Measurements from ENCODE around the gene INO80D.
"Not testable (repeated sequence)": the region's sequence is repeated elsewhere in the genome, so short reads cannot be mapped to it uniquely, and the experiment has no call there.

INO80D gene

DNA sequence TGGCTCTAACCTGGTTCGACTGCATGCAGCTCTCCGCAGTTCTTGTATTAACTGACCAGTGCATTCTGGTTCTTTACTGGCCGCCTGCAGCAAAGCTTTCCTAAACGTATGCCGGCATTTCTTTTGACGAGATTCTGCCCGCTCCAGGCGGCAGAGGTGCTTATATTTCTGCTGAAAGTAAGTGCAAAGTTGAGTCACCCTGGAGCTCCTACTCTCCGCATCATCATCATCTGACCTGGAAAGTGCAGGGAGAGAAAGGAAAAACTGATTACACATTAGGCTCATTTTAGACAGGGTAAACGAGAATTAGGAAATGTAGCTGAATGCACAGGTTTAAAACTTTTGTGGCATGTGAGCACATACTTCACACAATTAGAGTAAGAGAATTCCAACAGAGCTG is 57.9 kb downstream of the INO80D start:
- no peak for DNase-seq

DNA sequence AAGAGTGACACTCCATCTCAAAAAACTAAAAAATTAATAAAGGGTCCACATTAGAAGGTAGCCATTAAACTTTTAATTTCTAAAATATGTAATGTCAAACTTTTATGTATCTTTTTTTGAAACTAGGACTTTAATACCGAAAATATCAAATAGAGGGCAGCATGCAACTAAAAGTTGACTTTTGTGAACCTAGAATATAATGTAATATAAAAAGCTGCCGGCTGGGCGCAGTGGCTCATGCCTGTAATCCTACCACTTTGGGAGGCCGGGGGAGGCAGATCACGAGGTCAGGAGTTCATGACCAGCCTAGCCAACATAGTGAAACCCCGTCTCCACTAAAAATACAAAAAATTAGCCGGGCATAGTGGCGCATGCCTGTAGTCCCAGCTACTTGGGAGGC is 62.8 kb downstream of the INO80D start:
- DNase-seq, result no peak

DNA sequence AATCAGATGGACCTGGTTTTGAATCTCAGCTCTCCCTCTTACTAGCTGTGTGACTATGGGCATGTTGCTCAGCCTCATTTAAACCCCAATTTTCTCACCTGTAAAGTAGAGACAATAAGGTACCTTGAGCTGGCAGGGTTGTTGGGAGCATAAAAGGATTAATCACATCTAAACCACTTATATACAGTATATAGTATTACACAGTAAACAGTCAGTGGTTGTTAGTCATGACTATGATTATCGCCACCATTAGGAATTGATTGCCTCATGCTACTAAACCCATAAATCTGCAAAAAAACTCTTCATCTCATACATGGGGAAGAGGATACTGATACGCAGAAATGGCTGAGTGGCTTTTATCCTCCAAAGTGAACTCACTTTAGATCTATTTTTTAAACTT is 65.8 kb downstream of the INO80D start:
- DNase-seq, result no peak

DNA sequence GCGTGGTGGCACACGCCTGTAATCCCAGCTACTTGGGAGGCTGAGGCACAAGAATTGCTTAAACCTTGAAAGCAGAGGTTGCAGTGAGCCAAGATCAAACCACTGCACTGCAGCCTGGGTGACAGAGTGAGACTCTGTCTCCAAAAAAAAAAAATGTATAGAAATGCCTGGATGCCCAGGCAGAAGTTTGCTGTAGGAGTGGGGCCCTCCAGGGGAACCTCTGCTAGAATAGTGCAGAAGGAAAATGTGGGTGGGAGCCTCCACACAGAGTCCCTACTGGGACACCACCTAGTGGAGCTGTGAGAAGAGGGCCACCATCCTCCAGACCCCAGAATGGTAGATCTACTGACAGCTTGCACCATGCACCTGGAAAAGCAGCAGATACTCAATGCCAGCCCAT is 70.2 kb downstream of the INO80D start:
- DNase-seq, result not testable (repeated sequence)

DNA sequence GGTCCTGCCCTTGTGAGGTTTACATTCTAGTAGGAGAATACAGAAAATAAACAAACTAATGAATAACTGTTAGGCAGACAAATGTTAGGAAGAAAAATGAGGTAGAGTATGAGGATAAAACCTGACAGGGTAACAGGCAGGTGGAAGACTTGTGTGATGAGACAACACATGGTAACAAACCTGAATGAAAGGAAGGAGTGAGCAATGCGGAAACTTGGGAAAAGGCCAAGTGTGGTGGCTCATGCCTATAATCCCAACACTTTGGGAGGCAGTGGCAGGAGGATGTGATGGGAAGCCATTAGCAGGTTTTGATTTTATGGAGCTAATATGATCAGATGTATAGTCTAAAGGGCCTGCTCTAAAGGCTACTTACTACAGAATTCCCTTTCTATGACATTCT is 74.2 kb downstream of the INO80D start:
- DNase-seq, result no peak

DNA sequence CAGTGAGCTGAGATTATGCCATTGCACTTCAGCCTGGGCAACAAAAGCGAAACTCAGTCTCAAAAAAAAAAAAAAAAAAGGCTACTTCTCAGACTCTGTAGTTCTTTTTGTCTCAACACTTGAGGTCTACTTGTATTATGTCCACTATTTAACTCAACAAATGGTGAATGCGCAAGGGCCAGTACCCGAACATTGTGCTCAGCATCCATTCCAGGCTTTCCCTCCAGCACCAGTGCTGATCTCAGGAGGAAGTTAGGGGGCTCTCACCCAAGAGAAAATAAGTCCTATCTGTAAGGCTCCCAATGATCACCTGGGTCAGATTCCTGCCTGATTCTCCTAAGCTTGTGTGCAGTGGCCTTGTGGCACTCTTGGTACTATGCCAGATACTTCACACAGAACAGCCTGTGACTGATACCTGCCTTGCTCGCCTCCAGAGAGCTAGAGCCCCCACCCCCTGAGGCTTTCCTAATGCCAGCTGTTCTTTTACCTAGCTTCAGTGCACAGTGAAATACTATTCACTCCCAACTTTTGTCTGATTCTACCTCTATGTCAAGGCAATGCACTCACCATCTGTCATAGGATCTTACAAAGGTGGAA is 74.9 kb downstream of the INO80D start:
- DNase-seq, result no peak

DNA sequence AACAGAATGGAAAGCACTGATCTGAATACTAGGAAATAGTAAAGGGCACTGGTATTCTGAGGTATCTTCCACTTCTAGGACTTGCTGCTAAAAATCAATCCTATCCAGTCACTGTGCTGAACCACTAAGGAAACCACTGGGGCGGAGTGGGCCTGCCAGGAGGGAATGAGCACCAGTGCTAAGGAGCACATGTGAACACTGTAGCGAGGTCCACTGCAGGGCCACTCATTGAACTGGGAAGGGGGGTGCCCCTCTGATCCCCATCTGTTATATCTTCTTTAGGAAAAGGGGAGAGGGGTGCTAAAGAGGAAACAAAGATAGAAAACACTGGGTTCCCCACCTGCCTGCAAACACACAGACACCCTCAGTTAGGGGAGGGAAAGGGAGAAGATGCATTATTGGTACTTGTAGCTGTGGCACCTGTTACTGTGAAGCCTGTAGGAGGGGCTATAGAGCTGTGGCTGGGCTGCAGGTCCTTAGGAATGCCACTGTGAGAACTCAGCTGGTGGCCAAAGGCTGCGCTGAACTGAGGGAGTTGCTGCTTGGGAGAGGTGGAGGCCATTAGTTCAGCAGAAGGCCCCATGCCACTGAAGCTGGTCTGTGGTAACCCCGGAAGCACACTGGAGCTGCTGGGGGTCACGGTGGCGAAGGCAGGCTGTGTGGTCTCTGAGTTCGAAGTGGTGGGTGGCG is 81.8 kb downstream of the INO80D start:
- no peak for DNase-seq

DNA sequence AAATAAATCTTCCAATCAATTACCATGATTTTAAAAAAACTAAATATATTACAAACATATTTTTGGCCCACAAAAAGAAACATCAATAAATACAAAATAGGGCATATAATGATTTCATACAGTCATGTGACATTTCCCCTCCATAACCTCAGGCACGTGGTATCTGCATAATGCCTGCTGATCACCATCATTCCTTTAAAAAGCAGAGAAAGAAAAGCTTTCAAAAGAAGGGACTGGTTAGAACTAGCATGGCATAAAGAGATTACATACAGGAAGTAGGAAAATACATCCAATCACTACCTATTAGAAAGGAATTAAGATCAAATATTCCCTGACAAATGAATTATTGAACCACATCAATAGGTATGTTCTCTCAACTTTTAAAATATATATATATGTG is 83.5 kb downstream of the INO80D start:
- DNase-seq, result no peak

DNA sequence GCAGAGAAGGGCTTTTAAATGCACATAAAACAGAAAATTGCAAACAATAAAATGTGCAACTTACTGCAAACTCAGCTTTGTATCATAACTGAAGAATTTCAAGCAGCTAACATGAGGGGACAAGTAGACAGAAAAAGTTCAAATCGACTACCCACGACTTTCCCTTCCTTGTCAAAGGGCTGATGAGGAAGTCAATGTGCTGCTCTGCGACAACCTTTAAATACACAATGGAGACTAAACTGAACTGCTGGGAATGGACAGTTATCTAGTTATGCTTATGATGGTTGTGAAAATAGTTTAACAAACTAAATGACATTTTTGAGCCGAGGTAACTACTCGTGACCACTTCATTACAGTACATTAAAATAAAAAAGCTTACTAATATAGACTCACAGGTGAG is 84.1 kb downstream of the INO80D start:
- DNase-seq, result no peak

DNA sequence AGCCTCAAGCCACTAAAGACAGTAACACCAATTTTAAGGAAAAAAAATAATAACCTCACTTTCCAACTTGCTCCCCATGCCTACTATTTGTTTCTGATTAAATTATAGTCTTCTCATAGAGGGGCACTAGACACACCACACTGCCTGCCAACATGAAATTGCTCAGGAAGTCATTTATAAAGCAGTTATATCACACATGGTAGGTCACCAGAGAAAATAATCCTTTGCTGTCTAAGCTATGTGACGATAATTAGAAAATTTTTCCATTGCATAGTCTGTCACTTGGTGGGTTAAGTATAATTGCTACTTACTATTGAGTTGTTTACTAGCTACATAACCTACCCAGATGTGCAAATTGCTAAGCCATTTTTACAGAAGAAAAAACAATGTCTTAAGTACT is 85.2 kb downstream of the INO80D start:
- no peak for DNase-seq

DNA sequence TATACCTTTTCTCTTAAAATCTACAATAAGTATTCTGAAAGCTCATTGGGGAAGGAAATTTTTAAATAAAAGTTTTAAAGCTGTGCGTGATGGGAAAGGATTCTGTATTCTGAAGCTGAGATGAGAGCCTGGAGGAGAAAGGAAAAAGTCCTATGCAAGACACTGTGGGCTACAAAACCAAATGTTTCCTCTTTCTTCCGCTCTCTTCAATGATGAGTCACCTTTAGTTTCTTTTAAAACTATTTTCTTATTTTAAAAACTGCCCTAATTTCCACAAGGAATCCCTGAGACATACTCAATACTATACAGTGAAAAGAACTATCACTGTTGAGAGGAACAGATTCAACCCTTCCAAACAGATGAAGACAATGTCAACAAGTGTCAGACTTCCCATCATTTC is 87.4 kb downstream of the INO80D start:
- DNase-seq, result no peak

DNA sequence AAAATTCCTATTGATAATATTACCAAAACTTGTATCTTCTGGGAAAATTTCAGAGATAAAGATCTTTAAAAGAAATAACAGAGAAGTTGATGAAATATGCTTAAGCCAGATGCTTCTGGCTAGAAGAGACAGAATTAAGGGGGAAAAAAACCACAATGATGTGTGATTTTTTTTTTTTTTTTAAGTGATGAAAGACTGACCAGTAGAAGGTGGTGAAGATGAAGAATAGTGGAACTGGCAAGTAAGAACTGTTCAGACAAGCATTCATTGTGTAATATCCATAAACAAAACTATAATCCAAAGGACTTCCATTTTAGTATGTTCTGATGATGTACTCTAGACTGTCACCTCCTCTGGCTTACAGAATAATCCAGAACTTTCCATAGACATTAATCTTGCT is 89.8 kb downstream of the INO80D start:
- no peak for DNase-seq

DNA sequence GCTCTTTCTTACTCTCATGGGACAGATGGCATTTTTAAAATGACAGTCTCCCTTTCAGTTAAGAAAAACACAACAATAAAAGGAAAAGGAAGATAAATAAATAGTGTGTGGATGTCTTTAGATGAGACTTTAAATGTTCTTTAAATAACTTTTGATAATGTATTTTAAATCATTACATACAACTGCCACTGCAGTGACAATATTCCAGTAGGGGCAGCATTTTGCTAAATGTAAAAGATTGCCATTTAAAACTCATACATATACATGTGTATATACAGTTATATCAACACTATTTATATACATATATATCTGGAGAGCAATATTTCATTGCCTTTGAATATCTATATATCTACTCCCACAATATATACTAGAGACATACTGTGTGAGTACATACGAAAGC is 90.7 kb downstream of the INO80D start:
- no peak for DNase-seq

DNA sequence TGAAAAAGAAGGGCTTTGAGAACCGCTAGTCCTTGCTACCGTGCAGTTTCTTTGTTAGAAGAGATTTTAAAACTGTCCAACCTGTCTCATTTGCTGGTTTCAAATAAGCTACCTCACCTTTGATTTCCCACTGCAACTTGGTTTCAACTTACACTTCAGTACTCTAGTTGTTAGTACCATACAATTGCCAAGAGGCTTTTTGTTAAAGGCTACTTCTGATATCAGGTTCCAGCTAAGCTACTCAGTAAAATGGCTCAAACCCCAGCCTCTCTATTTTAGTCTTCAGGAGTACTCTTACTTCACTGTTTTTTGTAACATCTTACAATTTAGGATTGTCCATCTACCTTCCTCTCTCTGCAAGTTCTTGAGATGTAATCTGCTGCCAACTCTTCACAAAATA is 91.6 kb downstream of the INO80D start:
- no peak for DNase-seq

DNA sequence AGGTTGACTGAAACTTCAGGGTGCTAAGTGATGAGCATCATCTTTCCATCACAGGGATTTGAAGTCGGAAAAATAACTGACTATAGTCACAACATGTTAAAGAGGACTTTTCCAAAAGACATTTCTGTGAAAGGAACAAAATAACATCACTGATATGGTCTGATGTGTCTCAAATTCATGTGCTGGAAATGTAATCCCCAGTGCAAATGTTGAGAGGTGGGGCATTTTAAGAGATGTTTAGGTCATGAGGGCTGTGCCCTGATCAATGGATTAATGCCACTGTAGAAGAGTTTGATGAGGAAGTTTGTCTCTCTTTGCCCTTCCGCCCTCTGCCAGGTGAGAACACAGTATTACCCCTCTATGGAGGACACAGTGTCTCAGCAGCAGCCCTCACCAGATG is 95.9 kb downstream of the INO80D start:
- DNase-seq, result no peak

DNA sequence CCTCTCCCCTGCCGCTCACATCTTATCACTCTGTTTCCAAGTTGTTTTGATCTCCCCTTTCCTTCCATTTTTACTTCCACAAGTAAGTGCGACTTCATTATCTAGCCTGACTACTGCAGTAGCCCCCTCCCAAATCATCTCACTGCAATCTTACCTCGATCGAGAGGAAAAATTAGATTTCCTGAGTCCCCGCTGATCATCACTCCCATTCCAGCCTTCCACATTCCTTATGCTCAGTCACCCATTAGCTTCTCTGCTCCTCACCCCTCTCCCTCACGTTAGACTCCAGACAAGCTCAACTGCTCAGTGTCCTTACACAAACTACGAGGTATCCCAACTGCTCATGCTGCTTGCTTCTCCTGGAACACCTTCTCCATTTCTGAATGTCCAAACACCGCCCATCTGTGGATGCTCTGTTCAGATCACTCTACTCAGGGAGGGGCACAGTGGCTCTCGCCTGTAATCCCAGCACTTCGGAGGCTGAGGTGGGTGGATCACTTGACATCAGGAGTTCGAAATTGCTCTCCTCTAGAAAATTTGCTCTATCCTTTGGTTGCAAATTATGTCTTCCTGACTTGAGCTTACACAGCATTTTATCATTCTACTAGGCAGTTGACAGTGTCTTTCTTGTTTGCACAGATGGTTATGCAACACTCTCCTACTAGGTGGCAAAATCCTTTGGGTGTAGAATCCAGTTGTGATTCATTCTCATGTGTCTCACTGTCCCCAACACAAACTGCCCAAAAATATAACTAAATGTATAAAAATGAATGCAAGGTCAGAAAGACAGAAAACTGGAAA is 96.5 kb downstream of the INO80D start:
- DNase-seq, result no peak

DNA sequence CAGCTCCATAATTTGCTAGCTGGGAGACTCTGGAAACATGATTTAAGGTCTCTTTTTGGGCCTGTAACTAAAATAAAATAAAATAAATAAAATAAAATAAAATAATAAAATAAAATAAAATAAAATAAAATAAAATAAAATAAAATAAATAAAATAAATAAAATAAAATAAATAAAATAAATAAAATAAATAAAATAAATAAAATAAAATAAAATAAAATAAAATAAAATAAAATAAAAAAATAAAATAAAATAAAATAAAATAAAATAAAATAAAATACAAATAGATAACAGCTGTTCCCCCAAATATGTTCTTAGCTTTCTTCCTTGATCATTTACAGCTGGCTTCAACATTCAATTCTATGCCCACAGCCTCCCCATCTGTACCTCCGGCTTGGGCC is 97.3 kb downstream of the INO80D start:
- not testable (repeated sequence) for DNase-seq

DNA sequence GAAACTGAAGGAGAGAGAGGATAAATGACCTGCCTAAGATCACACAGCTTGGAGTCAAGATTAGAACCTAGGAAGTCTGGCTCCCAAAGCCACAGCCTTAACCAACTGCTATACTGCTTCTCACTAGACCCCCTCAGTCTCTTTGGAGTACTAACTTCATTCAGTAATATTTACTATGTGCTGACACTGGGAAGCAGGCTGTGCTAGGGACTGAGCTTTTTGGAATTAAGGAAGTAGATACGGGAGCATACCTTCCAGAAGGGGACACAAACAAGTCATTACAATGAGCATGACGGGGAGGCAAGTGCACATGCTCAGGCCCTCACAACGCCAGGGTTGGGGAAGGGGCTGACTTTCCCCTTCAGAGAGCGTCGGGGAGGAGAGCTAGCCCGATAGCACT is 97.7 kb downstream of the INO80D start:
- no peak for DNase-seq

DNA sequence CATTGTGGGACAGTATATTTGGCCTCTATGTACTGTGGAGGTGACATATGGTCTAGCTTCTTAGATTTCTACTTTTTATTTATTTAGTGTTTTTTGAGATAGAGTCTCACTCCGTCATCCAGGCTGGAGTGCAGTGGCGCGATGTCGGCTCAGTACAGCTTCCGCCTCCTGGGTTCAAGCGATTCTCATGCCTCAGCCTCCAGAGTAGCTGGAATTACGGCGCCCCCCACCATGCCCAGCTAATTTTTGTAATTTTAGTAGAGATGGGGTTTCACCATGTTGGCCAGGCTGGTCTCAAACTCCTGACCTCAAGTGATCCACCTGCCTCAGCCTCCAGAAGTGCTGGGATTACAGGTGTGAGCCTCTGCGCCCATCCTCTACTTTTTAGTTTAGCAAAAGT is 99.6 kb downstream of the INO80D start:
- DNase-seq, result not testable (repeated sequence)

DNA sequence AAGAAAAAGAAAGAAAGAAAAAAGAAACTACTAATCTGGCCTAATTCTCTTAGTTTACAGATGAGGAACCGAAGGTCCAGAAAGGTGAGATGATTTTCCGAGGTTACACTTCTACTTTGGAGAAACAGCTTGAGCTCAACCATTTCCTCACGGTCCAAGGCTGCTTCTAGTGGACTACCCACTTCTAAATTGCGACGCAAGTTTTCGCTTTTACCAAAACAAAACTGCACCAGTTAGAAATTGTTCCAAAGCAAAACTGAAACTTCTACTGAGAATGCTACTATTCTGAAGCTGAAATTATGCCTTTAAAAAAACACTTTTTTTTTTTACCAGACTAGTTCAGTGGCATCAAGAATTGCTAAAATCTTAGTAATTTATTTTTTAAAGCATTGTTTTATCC is 101.6 kb downstream of the INO80D start:
- DNase-seq, result no peak

DNA sequence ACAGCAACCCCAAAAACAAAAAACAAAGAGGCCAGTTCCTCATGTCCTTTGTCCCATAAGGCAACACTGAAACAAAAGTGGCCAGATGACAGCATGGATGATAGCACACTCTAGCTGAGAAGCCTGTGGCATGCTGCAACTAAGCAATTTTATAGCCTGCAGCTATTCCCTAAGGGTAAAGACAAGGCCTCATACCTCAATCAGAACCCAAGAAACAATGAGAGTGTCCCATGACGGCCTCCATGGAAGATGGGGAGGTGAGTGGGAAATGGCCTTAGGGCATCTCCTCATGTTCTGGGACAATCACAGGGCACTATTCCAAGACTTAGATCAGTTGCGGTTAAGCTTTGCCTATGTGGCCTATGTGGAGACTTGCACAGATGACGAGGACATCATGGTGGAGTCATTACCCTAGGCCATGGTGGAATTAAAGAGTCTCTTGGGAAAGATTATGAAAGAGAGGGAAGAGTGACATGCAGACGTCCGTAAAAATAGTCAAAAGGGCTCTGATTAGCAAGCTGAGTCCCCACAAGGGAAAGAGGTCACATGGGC is 103.1 kb downstream of the INO80D start:
- DNase-seq, result no peak

DNA sequence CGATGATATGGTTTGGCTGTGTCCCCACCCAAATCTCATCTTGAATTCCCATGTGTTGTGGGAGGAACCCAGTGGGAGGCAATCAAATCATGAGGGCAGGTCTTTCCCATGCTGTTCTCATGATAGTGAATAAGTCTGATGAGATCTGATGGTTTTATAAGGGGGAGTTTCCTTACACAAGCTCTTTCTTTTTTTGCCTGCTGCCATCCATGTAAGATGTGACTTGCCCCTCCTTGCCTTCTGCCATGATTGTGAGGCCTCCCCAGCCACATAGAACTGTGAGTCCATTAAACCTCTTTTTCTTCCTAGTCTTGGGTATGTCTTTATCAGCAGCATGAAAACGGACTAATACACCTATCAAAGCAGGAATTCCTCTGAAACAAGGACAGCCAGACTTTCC is 107.2 kb downstream of the INO80D start:
- not testable (repeated sequence) for DNase-seq

DNA sequence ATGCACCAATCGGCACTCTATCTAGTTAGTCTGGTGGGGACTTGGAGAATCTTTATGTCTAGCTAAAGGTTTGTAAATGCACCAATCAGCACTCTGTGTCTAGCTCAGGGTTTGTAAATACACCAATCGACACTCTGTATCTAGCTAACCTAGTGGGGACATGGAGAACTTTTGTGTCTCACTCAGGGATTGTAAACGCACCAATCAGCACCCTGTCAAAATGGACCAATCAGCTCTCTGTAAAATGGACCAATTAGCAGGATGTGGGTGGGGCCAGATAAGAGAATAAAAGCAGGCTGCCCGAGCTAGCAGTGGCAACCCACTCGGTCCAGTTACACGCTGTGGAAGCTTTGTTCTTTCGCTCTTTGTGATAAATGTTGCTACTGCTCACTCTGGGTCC is 108.3 kb downstream of the INO80D start:
- not testable (repeated sequence) for DNase-seq
